HG03097 (cell line): ENCODE measurements around the gene LIMA1.

Experiments used
- ATAC-seq: cut with Tn5 transposase; IDR thresholded peaks from one replicate; pipeline ENCODE4 v1.9.1; 2021; ENCODE audit not compliant: unreplicated experiment, low FRiP score

Gene LIMA1

GRCh38 chr12:50192236-50192635, 91.1 kb downstream of the LIMA1 start:
- no peak for ATAC-seq

- ATAC-seq = no peak
These were observed 92.5 kb downstream of the LIMA1 start for GRCh38 chr12:50190859-50191258.

GRCh38 chr12:50188875-50189575, 94.3 kb downstream of the LIMA1 start:
- no peak for ATAC-seq

- ATAC-seq = no peak
These were observed 95.0 kb downstream of the LIMA1 start for GRCh38 chr12:50188241-50188781.

- no peak for ATAC-seq
These were observed 96.0 kb downstream of the LIMA1 start for GRCh38 chr12:50187084-50187900.

GRCh38 chr12:50186681-50187080, 96.6 kb downstream of the LIMA1 start:
- ATAC-seq = no peak

- no peak for ATAC-seq
These were observed 97.2 kb downstream of the LIMA1 start for GRCh38 chr12:50185970-50186663.

GRCh38 chr12:50185301-50185895, 97.9 kb downstream of the LIMA1 start:
- ATAC-seq = no peak

GRCh38 chr12:50184261-50184660, 99.1 kb downstream of the LIMA1 start:
- ATAC-seq = no peak

- no peak for ATAC-seq
These were observed 100.9 kb downstream of the LIMA1 start for GRCh38 chr12:50182461-50182860.

- no peak for ATAC-seq
These were observed 101.6 kb downstream of the LIMA1 start for GRCh38 chr12:50181691-50182090.

- no peak for ATAC-seq
These were observed 107.6 kb downstream of the LIMA1 start for GRCh38 chr12:50175716-50176026.

GRCh38 chr12:50174971-50175715, 108.2 kb downstream of the LIMA1 start:
- no peak for ATAC-seq

- ATAC-seq = peak; percentile 98
These were observed 116.1 kb downstream of the LIMA1 start, which contains the start of gene CERS5 for GRCh38 chr12:50167049-50167828. TSS of gene CERS5 (minus strand) at chr12:50167369. CDS start at chr12:50167297, 72 bp downstream.

GRCh38 chr12:50166799-50167048, 116.6 kb downstream of the LIMA1 start:
- no peak for ATAC-seq

GRCh38 chr12:50164963-50165362, 118.4 kb downstream of the LIMA1 start:
- no peak for ATAC-seq

- ATAC-seq = no peak
These were observed 121.1 kb downstream of the LIMA1 start for GRCh38 chr12:50162230-50162629.

GRCh38 chr12:50160643-50161042, 122.7 kb downstream of the LIMA1 start:
- no peak for ATAC-seq

- ATAC-seq = no peak
These were observed 126.1 kb downstream of the LIMA1 start for GRCh38 chr12:50157259-50157658.

- ATAC-seq = no peak
These were observed 126.7 kb downstream of the LIMA1 start for GRCh38 chr12:50156641-50157040.
